Measurements from ENCODE around the gene ABCA1.
"Not testable (repeated sequence)": the region's sequence is repeated elsewhere in the genome, so short reads cannot be mapped to it uniquely, and the experiment has no call there.

Gene ABCA1

DNA sequence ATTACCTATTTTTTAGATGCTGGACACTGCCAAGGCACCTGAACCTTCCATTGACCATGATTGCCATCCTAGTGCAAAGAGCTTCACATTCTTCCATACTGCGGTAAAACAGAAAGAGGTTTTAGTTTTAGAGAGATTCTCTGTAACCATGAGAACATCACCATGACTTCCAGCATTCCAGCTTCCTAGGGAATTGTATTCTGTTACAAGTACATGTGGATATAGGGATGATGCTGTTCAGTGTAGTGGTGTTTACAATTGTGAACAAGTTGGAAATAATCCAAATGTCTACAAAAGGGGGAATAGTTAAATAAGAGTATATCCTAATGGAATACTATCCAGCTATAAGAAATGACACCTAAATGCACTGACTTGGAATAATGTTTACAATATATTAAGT is 141.7 kb downstream of the ABCA1 start:
- DNase-seq = no peak

DNA sequence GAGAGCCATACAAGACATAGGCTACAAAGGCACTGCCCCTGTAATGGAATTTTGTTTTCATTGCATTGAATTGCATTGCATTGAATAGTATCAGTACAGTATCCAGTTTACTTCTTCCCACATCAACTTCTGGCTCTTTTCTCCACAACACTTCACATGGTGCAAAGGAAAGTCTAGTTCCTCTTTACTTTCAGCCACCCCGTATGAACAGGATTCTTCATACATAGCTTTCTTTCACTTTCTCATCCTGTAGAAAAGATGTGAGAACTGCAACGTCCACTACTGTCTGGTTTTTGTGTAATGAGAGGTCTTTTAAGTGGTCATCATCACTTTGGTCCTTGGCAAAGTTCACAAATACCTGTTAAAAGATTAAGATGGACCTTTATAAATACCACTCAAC is 143.9 kb downstream of the ABCA1 start:
- DNase-seq = peak; percentile 12

DNA sequence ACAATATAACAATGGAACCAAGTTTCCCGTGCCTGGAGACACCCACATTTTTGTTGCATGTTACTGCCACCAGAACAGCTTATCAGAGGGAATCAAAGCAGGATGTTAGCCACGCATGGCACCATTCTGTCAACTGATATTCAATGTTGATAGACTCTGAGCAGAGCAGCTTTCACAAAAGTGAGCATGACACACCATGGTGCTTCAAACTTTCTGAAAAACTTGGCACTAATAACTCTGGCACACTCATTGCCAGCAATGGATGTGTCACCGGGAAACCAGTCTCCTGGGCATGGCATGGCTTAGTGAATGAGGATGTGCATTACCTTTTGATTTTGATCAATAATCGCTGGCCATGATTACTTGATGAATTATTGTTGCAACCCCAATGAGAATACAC is 144.4 kb downstream of the ABCA1 start:
- no peak for DNase-seq

DNA sequence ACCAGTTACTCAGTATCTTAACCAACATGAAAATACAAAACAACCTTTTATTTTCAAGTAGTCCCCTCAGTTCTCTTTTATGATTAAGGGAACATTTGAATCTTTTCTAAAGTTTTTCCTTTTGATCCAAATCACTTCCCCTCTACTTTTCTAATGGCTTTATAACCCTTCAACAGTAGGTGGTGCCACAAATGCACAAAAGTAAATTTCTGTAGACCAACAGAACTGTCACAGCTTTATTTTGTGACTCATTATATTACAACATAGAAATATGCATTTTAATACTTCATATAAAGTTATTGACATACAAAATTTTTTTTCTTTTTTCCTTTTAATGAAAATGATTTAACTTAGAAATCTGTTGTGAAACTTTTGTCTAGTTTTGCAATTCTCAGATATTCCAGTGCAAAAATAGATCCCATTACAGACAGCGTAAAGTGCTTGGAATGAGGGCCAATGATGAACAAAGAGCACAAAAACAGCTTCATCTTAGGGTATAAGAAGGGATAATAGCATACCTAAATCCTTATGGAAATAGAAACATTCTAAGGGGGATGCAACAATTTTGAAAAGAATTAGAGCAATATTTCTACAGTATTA is 147.1 kb downstream of the ABCA1 start:
- peak; percentile 25 for DNase-seq

DNA sequence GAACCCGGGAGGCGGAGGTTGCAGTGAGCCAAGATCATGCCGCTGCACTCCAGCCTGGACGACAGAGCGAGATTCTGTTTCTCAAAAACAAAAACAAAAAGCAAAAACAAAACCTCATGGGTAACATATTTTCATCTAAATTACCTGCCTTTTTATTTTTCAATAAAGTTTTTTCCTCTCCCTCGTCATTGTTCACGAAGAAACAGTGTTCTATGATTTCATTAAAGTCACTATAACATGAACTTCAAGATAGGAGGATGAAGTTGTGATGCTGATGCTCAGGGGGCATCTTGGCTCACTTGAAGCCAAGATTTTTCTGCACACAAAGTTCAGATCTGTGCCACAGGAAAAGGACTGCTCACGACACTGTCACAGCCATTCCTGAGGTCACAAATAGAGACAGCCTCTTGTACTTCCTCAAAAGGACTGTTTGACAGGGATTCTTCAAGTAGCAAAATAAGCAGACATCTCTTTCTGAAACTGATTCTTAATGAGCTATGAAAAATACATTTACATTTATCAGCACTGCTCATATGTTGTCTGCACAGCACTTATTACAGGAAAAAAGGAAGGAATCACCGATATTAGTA is 147.9 kb downstream of the ABCA1 start:
- peak; percentile 19 for DNase-seq

DNA sequence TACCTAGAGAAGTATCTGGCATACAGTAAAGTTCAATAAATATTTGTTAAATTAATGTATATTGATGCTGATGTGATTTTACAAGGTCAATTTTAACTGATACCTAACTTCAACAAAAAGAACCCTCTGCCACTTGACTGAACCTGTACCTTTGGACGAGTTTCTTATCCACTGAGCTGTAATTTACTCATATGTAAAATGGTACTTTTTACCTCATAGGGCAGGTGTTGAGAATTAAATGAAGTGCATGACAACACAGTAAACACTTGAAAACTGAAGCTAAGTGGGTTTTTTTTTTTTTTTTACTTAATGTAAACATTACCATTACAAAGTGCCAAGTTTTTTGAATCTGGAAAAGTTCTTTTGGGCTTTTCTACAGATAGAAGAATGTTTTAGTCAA is 148.6 kb downstream of the ABCA1 start:
- DNase-seq = no peak

DNA sequence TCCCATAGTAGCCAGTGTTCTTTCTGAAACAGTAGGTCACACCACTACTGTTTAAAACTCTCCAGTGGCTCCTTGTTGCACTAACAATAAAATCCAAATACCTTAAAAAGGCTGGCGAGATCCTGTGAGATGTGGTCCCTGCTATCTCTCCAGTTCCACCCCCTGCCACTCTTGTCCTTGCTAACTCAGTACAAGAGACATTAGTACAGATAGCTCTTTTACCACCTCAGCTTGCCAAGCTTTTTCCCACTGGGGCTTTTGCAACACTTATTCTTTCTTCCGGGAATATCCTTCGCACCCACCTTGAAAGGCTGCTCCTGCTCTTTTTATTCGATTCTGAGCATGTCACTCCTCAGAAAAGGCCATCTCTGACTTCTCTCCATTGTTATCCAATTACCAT is 149.2 kb downstream of the ABCA1 start:
- DNase-seq = no peak

DNA sequence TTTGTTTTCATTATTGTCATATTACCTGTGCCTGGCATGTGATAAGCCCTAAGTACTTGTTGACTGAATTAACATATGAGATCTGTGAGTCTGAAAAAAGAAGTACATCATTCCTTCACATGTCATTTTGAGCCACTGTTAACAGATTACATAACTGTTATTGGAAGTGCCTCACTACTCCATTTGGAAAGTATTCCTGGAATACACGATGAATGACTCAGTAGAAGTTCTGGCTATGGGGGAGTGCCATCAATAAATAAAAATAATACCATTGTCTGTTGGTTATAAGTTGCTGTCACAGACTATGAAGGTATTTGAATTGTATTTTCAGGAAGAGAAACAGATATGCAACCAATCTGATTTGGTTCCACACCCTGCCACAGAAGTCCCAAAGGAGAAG is 151.2 kb downstream of the ABCA1 start:
- DNase-seq = no peak

DNA sequence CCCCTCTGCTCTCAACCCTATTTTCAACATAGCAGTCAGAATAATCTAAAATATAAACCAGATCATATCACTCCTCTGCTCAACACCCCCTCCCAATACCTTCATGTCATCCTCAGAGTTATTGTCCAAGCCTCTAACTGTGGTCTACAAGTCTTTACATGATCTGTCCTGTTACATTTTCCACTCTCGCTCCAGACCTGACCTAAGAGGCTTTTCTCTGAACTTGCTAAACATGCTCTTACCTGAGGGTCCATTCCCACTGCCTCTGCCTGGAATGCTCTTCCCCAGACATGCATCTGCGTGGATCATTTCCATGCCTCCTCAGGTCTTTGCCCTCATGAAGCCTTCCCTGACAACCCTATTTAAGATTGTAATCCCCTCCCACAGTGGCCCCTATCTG is 152.0 kb downstream of the ABCA1 start:
- no peak for DNase-seq

DNA sequence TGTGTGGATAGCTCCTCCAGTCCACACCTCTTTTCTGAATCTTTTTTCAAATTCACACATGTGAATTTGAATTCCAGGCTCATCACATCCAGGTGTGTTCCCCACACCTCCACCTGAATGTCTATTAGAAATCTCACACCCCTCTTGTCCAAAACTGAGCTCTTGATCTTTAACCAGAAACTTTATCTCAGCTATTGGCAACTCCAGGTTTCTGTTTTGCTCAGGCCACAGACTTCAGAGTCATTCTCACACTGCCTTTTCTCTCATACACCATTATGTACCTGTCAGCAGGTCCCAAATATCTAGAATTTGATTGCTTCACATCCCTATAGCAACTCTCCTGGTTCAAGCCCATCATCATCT is 152.4 kb downstream of the ABCA1 start:
- DNase-seq = no peak

DNA sequence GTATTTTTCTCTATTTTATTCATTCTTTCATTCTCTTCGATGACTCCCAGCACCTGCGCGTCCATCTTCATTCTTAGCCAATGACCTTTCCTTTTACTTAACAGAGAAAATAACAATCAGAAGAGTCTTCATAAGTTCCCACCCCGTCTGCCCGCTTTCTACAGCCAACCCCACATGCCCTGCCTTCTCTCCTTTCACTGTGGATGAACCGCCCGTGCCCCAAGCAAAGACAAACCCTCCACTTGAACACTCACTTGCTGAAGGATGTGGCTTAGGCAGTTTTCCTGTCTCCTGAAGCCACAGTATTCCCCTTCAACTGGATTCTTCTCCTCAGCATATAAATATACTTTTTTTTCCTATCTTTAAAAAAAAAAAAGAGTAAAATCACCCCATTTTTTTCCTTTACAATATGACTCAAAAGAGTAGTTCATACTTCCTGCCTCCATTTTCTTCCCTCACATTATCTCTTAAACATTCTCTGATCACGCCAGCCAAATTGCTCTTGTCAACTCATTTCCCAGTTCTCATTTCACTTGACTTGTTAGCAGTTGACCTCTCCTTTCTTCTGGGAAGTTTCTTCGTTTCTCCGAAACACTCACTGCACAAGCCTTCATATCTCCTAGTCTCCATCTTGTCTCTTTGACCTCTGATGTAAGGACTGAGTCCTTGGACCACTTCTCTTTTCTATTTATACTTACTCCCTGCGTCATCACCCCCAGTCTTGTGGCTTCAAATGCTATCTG is 153.0 kb downstream of the ABCA1 start:
- DNase-seq = peak; percentile 53

DNA sequence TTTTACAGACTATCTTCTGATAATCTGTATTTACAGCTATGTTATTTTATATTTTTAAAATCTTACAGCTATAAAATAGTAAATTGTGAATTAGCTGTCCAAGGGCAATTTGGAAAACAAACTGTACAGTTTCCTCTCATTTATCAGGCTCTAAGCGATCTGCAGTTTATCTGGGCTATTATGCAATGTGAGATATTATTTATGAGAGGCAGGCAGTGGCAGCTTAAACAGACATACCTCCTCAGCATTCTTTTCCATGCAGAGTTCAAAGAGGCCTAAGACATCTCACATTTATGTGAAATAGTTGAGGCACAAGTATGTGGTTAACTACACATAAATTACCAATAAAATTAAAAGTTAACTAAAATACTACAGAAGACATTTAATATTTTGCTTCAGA is 153.8 kb downstream of the ABCA1 start:
- DNase-seq = no peak

DNA sequence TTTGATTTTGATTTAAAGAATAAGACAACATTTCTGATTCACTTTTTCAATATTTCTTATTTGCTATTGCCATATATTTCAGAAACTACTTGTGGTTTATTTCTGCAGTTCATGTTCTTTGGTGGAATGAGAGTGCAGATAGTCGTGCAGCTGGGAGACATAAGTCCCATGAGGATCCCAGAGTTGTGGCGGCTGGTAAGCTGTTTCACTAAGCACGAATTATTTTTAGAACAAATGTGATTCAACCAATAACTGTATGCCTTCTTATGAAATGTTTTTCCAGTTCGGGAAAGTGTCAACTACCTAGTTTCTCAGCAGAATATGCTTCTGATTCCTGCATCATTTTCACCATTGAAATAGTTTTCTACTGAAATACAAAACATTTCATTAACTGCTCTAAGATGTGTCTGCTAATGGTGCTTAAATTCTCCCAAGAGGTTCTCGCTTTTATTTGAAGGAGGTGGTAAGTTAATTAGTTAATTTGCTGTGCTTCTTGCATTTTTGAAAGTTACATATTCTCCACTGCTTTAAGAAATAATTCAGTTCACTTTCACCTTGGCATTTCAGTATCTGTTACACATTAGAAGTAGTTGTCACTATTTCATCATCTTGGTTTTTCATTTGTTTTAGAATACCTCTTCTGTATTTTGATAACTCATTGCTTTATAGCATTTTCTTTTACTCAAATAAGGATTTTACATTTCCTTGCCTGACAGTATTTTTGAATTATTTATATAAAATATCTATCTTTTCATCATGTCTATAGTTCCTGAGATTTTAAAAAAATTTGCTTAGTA is 155.0 kb downstream of the ABCA1 start:
- DNase-seq = peak; percentile 28

DNA sequence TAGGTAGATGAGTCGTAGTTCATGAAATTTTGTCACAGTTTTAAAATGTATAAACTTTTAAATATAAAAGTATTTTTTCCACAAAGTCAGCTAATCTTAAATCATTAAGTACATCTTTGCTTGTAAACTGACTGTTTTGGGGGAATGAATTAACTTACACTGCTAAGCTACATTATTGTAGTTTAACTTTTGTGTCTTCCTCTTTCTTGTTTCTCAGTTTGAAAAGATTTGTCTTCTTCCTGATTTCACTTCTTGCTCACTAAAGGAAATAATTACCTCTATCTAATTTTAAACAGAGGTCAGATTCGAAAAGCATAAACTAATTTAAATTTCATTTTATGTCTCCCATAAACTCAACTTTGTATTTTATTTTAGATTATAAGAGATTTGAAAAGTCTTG is 158.3 kb downstream of the ABCA1 start:
- DNase-seq = no peak

DNA sequence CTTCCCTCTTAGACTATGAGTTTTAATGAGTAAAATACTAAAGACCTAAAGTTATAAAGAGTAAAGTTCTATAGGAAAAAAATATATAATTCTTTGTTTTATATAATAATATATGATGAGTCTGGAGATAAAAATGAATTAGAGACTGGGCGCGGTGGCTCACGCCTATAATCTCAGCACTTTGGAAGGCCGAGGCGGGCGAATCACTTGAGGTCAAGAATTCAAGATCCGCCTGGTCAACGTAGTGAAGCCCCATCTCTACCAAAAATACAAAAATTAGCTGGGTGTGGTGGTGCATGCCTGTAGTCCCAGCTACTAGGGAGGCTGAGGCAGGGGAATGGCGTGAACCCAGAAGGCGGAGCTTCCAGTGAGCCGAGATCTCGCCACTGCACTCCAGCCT is 158.9 kb downstream of the ABCA1 start:
- DNase-seq = not testable (repeated sequence)

DNA sequence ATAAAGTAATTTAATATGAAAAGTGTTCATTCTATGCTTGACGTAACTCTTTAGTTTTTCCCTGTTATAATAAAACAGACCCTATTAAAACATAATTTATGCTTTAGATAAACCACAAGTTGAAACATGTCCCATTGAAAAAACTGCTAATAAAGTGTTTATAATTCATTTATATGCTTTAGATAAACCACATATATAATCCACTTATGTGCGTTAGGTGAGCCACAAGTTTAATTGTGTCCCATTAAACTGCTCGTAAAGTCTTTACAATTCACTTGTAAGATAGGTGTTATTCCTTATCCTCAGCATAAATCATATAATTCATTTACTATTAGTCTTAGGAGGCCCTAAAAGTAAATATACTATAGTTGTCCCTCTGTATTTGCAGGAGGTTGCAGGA is 160.4 kb downstream of the ABCA1 start:
- DNase-seq = no peak

DNA sequence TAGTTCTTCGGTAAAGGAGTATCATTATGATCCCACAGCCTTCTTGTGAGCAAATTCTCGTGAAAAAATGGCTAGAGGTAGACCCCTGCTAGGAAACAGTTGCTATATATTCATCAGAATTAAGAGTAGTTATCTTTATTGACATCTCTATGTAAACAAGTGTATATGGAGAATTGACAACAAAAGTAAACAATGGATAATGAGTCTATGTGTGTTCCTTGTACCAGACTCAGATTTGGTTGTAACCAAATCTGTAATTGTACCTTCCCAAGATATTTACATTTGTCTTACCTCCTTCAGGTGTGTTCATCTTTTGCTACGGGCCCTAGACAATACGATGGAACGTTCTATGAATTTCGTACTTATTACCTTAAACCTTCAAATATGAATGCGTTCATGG is 161.9 kb downstream of the ABCA1 start:
- DNase-seq = no peak

DNA sequence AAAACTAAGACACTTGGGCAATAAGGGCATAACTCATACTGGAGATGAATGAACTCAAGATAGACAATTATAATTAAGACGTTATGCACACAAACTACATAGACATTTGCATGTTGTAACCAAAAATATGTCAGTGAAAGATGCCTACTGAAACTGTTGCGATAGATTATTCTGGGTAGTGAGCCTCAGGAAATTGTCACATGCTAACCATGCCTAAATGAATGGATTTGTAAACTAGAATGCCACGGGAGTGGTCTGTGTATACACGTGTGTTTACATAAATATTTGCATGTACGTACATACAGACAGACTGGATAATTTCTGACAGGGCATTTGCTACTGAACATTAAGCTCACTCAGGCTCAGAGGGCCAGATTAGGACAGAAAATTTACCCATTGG is 162.8 kb downstream of the ABCA1 start:
- DNase-seq = no peak

DNA sequence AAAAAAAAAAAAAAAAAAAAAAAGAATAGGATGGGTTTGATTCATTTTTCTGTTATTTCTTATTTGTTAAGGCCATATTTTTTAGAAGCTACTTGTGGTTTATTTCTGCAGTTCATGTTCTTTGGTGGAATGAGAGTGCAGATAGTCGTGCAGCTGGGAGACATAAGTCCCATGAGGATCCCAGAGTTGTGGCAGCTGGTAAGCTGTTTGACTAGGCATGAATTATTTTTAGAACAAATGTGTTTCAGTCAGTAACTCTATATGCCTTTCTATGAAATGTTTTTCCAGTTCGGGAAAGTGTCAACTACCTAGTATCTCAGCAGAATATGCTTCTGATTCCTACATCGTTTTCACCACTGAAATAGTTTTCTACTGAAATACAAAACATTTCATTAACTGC is 169.0 kb downstream of the ABCA1 start:
- no peak for DNase-seq

DNA sequence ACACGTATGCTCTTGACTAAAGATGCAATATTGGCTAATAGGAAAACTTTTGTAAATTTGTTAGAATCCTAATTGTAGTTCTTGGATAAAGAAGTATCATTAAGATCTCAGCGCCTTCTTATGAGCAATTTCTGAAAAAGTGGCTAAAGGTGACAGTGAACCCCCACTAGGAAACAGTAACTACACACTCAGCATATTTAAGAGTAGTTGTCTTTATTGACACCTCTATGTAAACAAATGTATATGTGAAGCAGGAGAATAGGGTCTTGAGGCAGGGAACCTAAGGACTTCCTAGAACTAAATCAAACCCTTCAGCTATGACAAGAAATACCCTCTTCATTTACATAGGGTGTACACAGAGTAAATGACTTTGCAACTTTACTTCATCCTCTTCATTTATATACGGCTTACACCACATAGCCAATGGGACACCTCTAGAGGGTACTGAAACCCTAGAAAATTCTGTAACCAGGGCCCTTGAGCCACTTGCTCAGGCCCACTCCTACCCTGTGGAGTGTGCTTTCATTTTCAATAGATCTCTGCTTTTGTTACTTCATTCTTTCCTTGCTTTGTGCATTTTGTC is 177.7 kb downstream of the ABCA1 start:
- DNase-seq = no peak

DNA sequence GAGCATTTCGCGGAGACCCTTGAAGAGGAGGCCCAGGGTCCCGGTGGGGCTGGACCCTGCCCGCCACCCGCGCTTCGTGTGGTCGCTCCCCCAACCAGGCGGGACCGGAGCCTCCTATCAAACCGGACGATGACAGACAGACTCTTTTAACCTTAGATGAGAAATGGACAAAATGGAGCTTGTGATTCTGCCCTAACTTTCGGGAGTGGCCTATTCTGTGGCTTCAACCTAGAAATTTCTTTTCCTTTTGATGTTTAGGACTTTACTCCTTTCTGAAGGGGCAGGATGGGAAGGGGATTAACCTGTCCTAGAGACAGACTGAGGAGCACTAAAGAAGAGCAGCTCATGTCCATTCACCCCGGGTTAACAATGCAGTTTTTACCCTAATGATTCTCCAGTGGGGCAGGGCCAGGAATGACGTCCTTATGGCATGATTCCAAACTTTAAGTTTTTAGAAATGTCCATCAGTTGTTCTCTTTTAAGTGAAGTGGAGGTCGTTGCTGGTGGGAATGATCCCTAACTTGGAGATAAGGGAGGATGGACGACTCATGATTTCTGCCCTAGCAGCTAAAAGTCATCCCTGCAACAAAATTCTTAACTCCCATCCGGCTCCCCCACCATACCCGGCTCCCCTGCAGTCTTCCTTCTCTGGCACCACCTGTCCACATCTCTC is 179.5 kb downstream of the ABCA1 start:
- no peak for DNase-seq

DNA sequence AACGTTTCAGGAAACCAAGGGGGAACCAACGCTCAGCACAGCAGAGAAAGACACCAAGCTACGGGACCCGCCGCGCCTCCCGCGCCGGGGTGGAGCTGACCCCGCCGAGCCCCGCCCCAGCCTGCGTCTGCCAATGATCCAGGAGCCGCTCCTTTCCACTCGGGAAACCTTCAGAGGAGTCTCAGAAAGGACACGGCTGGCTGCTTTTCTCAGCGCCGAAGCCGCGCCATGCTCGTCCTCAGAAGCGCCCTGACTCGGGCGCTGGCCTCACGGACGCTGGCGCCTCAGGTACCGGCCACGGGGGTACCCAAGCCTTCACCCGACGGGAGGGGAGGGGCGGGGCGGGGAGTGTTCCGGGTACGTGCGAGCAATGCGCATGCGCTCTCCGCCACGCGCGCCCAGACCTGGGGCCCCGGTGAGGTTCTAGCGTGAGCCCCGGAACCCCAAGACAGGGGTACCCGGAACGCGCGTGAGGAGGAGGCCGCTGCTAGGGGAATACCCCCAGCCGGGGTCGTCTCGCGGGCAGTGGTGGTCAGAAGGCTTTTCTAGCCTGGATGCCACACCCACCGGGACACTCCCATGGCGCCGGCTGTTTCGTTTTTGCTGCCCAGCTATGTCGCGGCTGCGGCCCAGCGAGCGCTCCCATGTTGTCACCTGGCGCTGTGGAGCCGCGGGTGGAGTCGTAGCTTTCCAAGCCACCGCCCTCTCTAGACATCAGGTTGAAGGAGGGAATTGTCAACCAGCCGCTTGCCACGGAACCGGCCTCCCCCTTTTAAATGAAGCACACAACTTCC is 180.2 kb downstream of the ABCA1 start, which contains the start of gene NIPSNAP3A:
Gene NIPSNAP3A (plus strand): TSS at position 119 of the 794 bp plus-strand sequence. CDS start 110 bp downstream, at position 229.
- peak; percentile 80 for DNase-seq
